Heart right ventricle (tissue), 16 donors: ENCODE results near the gene DAB2IP. TPM values are rescaled to one million over a fixed set of nuclear protein-coding genes. Genes with fewer than 3 reads are reported as not detected.
A peak's percentile ranks its signal among the peaks of the same experiment; 100 is the strongest.

Experiments used
- ATAC-seq, 8 donors: fragments of 200-7000 bp; cut with Tn5 transposase; one replicate each; pipeline ENCODE4 v1.9.1; 2020; ENCODE audit warnings: mild to moderate bottlenecking in 8 of 8, moderate library complexity in 8 of 8, moderate number of reproducible peaks in 1 of 8
- DNase-seq, 2 donors: peaks; one replicate each; pipeline ENCODE4 v3.0.0-alpha.2; 2020
- H3K27ac ChIP-seq, 10 donors: fragments of 200-600 bp; sonication (generic) in 2 of 10; one replicate each; pipeline versions ENCODE4 v1.5.0 to v1.8.0; 2020 to 2022; ENCODE audit warnings: mild to moderate bottlenecking in 3 of 10
- H3K27me3 ChIP-seq, 7 donors: fragments of 200-600 bp; one replicate each; pipeline ENCODE4 v1.8.0; 2021 to 2022; ENCODE audit warnings: mild to moderate bottlenecking in 2 of 7
- H3K36me3 ChIP-seq, 9 donors: fragments of 200-600 bp; sonication (generic) in 1 of 9; one replicate each; pipeline versions ENCODE4 v1.5.0 to v1.8.0; 2020 to 2022; ENCODE audit warnings: mild to moderate bottlenecking in 2 of 9
- H3K4me1 ChIP-seq, 9 donors: fragments of 200-600 bp; sonication (generic) in 1 of 9; one replicate each; pipeline versions ENCODE4 v1.5.0 to v1.8.0; 2020 to 2022; ENCODE audit warnings: mild to moderate bottlenecking in 4 of 9
- H3K4me3 ChIP-seq, 10 donors: fragments of 200-600 bp; sonication (generic) in 2 of 10; one replicate each; pipeline versions ENCODE4 v1.5.0 to v1.8.0; 2020 to 2022; ENCODE audit warnings: mild to moderate bottlenecking in 7 of 10, moderate library complexity in 2 of 10
- H3K9me3 ChIP-seq, 11 donors: fragments of 200-600 bp in 10 of 11; sonication (generic) in 2 of 11; one replicate each; pipeline versions ENCODE4 v1.5.0 to v1.8.0; 2013 to 2022; ENCODE audit warnings: mild to moderate bottlenecking in 2 of 11, control low read depth in 1 of 11, moderate library complexity in 1 of 11
- CTCF ChIP-seq, 9 donors: fragments of 200-600 bp; sonication (generic) in 2 of 9; IDR thresholded peaks; one replicate each; pipeline versions ENCODE4 v1.5.0 to v1.8.0; 2021 to 2022; ENCODE audit warnings: antibody characterized with exemption in 9 of 9, mild to moderate bottlenecking in 5 of 9, moderate library complexity in 1 of 9
- WGBS, 2 donors: extraction: QIAGEN DNeasy Blood & Tissue Kit; methylation state at CpG; one replicate each; pipeline ENCODE4 v1.1.7; 2013; ENCODE audit warnings: inconsistent platforms in 1 of 2; 5-methylcytosine and 5-hydroxymethylcytosine counted together
- intact Hi-C, 10 donors: fragments of 100-400 bp; cut with DNase I; formaldehyde crosslinking; loops; one replicate each; pipeline versions ENCODE4 v1.11.1 to v1.14.2; 2022
- polyA plus RNA-seq, 2 donors: library from polyadenylated mRNA; stranded (reverse); fragments of 200-250 nt; gene quantifications; one replicate each; pipeline ENCODE4 v1.2.3, GENCODE V29; 2013
- total RNA-seq, 10 donors: library from RNA; stranded (reverse); fragmentation: NEBNext Ultra II Directional in 3 of 10; extraction: Animal tissue kit (Norgen Biotek cat#: 25700) in 3 of 10; gene quantifications; one replicate each; pipeline versions ENCODE4 v1.2.1 to v1.2.4, GENCODE V29; 2021 to 2023
- donor health status: Arrhythmogenic right ventricular cardiomyopathy.
- donor health status: ischemic (EF 13 %, LVEDD 7.1; RV severe dilation, severe dysfunction).
- donor health status: healthy with polysubstance abuse.
- donor health status: DM: no; HTN: yes; CAD: no.
- donor health status: DM: no; HTN: no; CAD: no.
- donor health status: ischemic (EF 25% LVEDD 6.9; RV normal size, moderate dysfunction).
- donor health status: ischemic (EF 25% LVEDD 5.7; RV mildly dilated, moderate dysfunction).
- donor health status: healthy.
- donor health status: DM: yes; HTN: yes; CAD: no.
- donor health status: Ischemic cardiomyopathy.
- donor health status: ischemic (EF 35%, LVEDD 5.7; RV mildly dilated, moderate dysfunction).
- donor health status: nonischemic (EF 11% LVEDD 7.7; RV severe dilation, severe dysfunction).
- donor health status: DM: yes; HTN: yes; CAD: no.
- donor health status: PGD.
- donor health status: ischemic (EF 29% LVEDD 5.4; RV normal size, mild dysfunction).
- donor health status: nonischemic (EF 23%, LVEDD 6.1; RV moderate dilation, normal function).

Gene DAB2IP
- total and polyA plus RNA-seq, 12 donors, result 18.1 to 71.1 (median 52.8) TPM

GRCh38 chr9:121778252-121779225 lies 127.1 kb downstream of the DAB2IP start:
- TF ChIP-seq CTCF (IDR thresholded peaks at IDR 0.05), result no peak
- H3K27ac ChIP-seq, result peak overlapping the region in 9 of 10 donors; percentile 13 to 79 (median 61)
- H3K27me3 ChIP-seq, result no peaks in the 10 kb centered on the region
- DNase-seq (peak in 1 of 2 donors; percentile 16), ATAC-seq (peak in 4 of 8 donors; percentile 44 to 64 (median 48))
- peaks cover 8 to 94% (median 65%) of the 10 kb centered on the region in 9 donors for H3K36me3 ChIP-seq
- intact Hi-C loops, result loop anchor here in 2 of 10 donors (1.0 kb wide), 2 partner anchors 53 to 78 kb away; no protein-coding TSS in a partner anchor
- peaks cover 0 to 7% (median 0%) of the 10 kb centered on the region in 11 donors for H3K9me3 ChIP-seq
- H3K4me3 ChIP-seq, result no peak overlapping the region
- WGBS, 2 donors, result 70 to 76% methylated on average over 4 of the region's 4 CpGs
- H3K4me1 ChIP-seq, result peaks cover 2 to 70% (median 32%) of the 10 kb centered on the region in 9 donors

- peak overlapping the region; percentile 14 to 79 (median 70) for H3K27ac ChIP-seq
- H3K4me3 ChIP-seq, result no peak overlapping the region
- no peaks in the 10 kb centered on the region for H3K27me3 ChIP-seq
- H3K9me3 ChIP-seq, result peaks cover 0 to 7% (median 0%) of the 10 kb centered on the region in 11 donors
- peaks cover 8 to 94% (median 59%) of the 10 kb centered on the region in 9 donors for H3K36me3 ChIP-seq
- DNase-seq (peak in 1 of 2 donors; percentile 54), ATAC-seq (peak; percentile 25 to 88 (median 78))
- 59% methylated on average over 13 of the region's 13 CpGs for WGBS, 2 donors
- intact Hi-C loops, result loop anchor here in 1 of 10 donors (1.0 kb wide), 1 partner anchor 79 kb away; no protein-coding TSS in a partner anchor
- peaks cover 2 to 68% (median 32%) of the 10 kb centered on the region in 9 donors for H3K4me1 ChIP-seq
- no peak for TF ChIP-seq CTCF (IDR thresholded peaks at IDR 0.05)
Observed at GRCh38 chr9:121779381-121780117, 128.1 kb downstream of the DAB2IP start.

GRCh38 chr9:121780177-121781040 lies 129.0 kb downstream of the DAB2IP start:
- H3K4me1 ChIP-seq, result peaks cover 2 to 63% (median 32%) of the 10 kb centered on the region in 9 donors
- ATAC-seq, result no peak
- intact Hi-C loops, result no loop called here
- no peak for TF ChIP-seq CTCF (IDR thresholded peaks at IDR 0.05)
- peaks cover 0 to 7% (median 0%) of the 10 kb centered on the region in 11 donors for H3K9me3 ChIP-seq
- peak overlapping the region; percentile 14 to 79 (median 65) for H3K27ac ChIP-seq
- H3K4me3 ChIP-seq, result no peak overlapping the region
- H3K27me3 ChIP-seq, result no peaks in the 10 kb centered on the region
- 75 to 85% methylated on average over 17 of the region's 17 CpGs for WGBS, 2 donors
- peak in 1 of 2 donors; percentile 2 for DNase-seq
- peaks cover 8 to 94% (median 51%) of the 10 kb centered on the region in 9 donors for H3K36me3 ChIP-seq
